GM18909 (cell line): ENCODE measurements around the gene SNAP29.
"Not testable (repeated sequence)": the region's sequence is repeated elsewhere in the genome, so short reads cannot be mapped to it uniquely, and the experiment has no call there.

Experiments used
- ATAC-seq: cut with Tn5 transposase; IDR thresholded peaks from one replicate; pipeline ENCODE4 v1.9.1; 2021; ENCODE audit warnings: mild to moderate bottlenecking; ENCODE audit not compliant: unreplicated experiment, poor library complexity

Gene SNAP29

GRCh38 chr22:20858615-20859416 lies at the start of gene SNAP29, which contains the start of gene PI4KA:
SNAP29 (plus strand) TSS chr22:20859007; CDS start chr22:20859111, 104 bp downstream.
PI4KA (minus strand) TSS chr22:20858811; CDS start chr22:20858725, 86 bp downstream.
- ATAC-seq, result peak; percentile 94

GRCh38 chr22:20809538-20810185 lies 49.1 kb upstream of the SNAP29 start:
- ATAC-seq, result no peak

- no peak for ATAC-seq
These were observed 48.2 kb upstream of the SNAP29 start for GRCh38 chr22:20810645-20811044.

GRCh38 chr22:20811171-20811570 lies 47.6 kb upstream of the SNAP29 start:
- no peak for ATAC-seq

- no peak for ATAC-seq
These were observed 46.7 kb upstream of the SNAP29 start for GRCh38 chr22:20811971-20812660.

GRCh38 chr22:20813056-20813455 lies 45.8 kb upstream of the SNAP29 start:
- no peak for ATAC-seq

GRCh38 chr22:20814221-20814808 lies 44.5 kb upstream of the SNAP29 start:
- ATAC-seq, result no peak

GRCh38 chr22:20815477-20816050 lies 43.2 kb upstream of the SNAP29 start:
- ATAC-seq, result no peak

- no peak for ATAC-seq
These were observed 42.2 kb upstream of the SNAP29 start for GRCh38 chr22:20816559-20816958.

- ATAC-seq, result no peak
These were observed 40.3 kb upstream of the SNAP29 start for GRCh38 chr22:20818471-20818870.

GRCh38 chr22:20819471-20819870 lies 39.3 kb upstream of the SNAP29 start:
- no peak for ATAC-seq

- not testable (repeated sequence) for ATAC-seq
These were observed 37.0 kb upstream of the SNAP29 start for GRCh38 chr22:20821717-20822239.

GRCh38 chr22:20822240-20822639 lies 36.6 kb upstream of the SNAP29 start:
- ATAC-seq, result no peak

- no peak for ATAC-seq
These were observed 35.5 kb upstream of the SNAP29 start for GRCh38 chr22:20823264-20823663.

- ATAC-seq, result not testable (repeated sequence)
These were observed 33.6 kb upstream of the SNAP29 start for GRCh38 chr22:20825216-20825615.

GRCh38 chr22:20825624-20826023 lies 33.2 kb upstream of the SNAP29 start:
- ATAC-seq, result no peak

GRCh38 chr22:20826373-20827152 lies 32.2 kb upstream of the SNAP29 start:
- ATAC-seq, result not testable (repeated sequence)

GRCh38 chr22:20829491-20830134 lies 29.2 kb upstream of the SNAP29 start:
- no peak for ATAC-seq

GRCh38 chr22:20833225-20833665 lies 25.6 kb upstream of the SNAP29 start:
- no peak for ATAC-seq
